AG09309 (cell line): ENCODE data around the gene LITAFD.

Experiments used
- DNase-seq: peaks from one replicate; pipeline ENCODE4 v3.0.0-alpha.2; 2010; ENCODE audit warnings: low read depth
- H3K4me3 ChIP-seq: 2 replicates; pipeline ENCODE4 v1.5.1; 2011; ENCODE audit warnings: mild to moderate bottlenecking, low read depth, low read length, moderate library complexity; ENCODE audit not compliant: control insufficient read depth
- CTCF ChIP-seq: IDR thresholded peaks from 2 replicates; pipeline ENCODE4 v1.5.1; 2011; ENCODE audit warnings: mild to moderate bottlenecking, low read depth, low read length, inconsistent platforms; ENCODE audit not compliant: insufficient read depth, control insufficient read depth; ENCODE audit errors: missing control alignments

LITAFD gene

GRCh38 chr16:8907096-8907495 is 24.9 kb downstream of the LITAFD start:
- no peak overlapping the region for H3K4me3 ChIP-seq
- TF ChIP-seq CTCF, result no peak
- no peak for DNase-seq

- no peak for DNase-seq
- no peak for TF ChIP-seq CTCF
- H3K4me3 ChIP-seq, result no peak overlapping the region
These were observed 26.8 kb downstream of the LITAFD start for GRCh38 chr16:8908810-8909468.

- DNase-seq, result no peak
- TF ChIP-seq CTCF, result no peak
- no peak overlapping the region for H3K4me3 ChIP-seq
These were observed 28.7 kb downstream of the LITAFD start for GRCh38 chr16:8910811-8911210.

- H3K4me3 ChIP-seq, result no peak overlapping the region
- TF ChIP-seq CTCF, result no peak
- DNase-seq, result no peak
These were observed 30.6 kb downstream of the LITAFD start for GRCh38 chr16:8912793-8913192.

GRCh38 chr16:8914098-8914497 is 31.9 kb downstream of the LITAFD start:
- H3K4me3 ChIP-seq, result no peak overlapping the region
- no peak for TF ChIP-seq CTCF
- DNase-seq, result no peak

GRCh38 chr16:8915722-8916301 is 33.7 kb downstream of the LITAFD start:
- DNase-seq, result no peak
- no peak overlapping the region for H3K4me3 ChIP-seq
- no peak for TF ChIP-seq CTCF
